GM23338 (cell line): Measurements from ENCODE around the gene PRELP. TPM values are rescaled to one million over a fixed set of nuclear protein-coding genes. Genes with fewer than 3 reads are reported as not detected.

Source experiments
- ATAC-seq: fragments of 200-7000 bp; cut with Tn5 transposase; 3 replicates; pipeline ENCODE4 v1.9.1; 2020
- DNase-seq: peaks from one replicate; pipeline ENCODE4 v3.0.0-alpha.2; 2015; ENCODE audit warnings: low spot score
- H2AFZ ChIP-seq: fragments of 200-600 bp; sonication (generic); 2 replicates; pipeline ENCODE4 v1.8.0; 2016; ENCODE audit warnings: antibody characterized with exemption, mild to moderate bottlenecking, moderate library complexity
- H3F3A ChIP-seq: fragments of 200-600 bp; sonication (generic); replicated peaks from 2 replicates; pipeline ENCODE4 v1.8.0; 2017; ENCODE audit warnings: antibody characterized with exemption, mixed run types, low read depth
- H3K27ac ChIP-seq: fragments of 200-600 bp; sonication (generic); 2 replicates; pipeline ENCODE4 v1.6.1; 2016; ENCODE audit warnings: low read depth
- H3K27me3 ChIP-seq: fragments of 200-600 bp; sonication (generic); 2 replicates; pipeline ENCODE4 v1.8.0; 2016; ENCODE audit warnings: mild to moderate bottlenecking, mixed run types, moderate library complexity; ENCODE audit not compliant: insufficient read depth
- H3K36me3 ChIP-seq: fragments of 200-600 bp; sonication (generic); 2 replicates; pipeline ENCODE4 v1.8.0; 2016; ENCODE audit warnings: mild to moderate bottlenecking; ENCODE audit not compliant: insufficient read depth
- H3K4me1 ChIP-seq: fragments of 200-600 bp; sonication (generic); 2 replicates; pipeline ENCODE4 v1.8.0; 2016; ENCODE audit warnings: mild to moderate bottlenecking, moderate library complexity; ENCODE audit not compliant: insufficient read depth
- H3K4me2 ChIP-seq: fragments of 200-600 bp; sonication (generic); 2 replicates; pipeline ENCODE4 v1.7.1; 2017; ENCODE audit warnings: mixed run types
- H3K4me3 ChIP-seq: fragments of 200-600 bp; sonication (generic); 2 replicates; pipeline ENCODE4 v1.6.1; 2016; ENCODE audit warnings: mixed run types
- H3K79me2 ChIP-seq: fragments of 200-600 bp; sonication (generic); replicated peaks from 2 replicates; pipeline ENCODE4 v1.8.0; 2017; ENCODE audit warnings: mild to moderate bottlenecking; ENCODE audit not compliant: insufficient read depth
- H3K9me2 ChIP-seq: fragments of 200-600 bp; sonication (generic); 2 replicates; pipeline ENCODE4 v1.8.0; 2017; ENCODE audit not compliant: insufficient read depth
- H4K20me1 ChIP-seq: fragments of 200-600 bp; sonication (generic); replicated peaks from 2 replicates; pipeline ENCODE4 v1.8.0; 2017; ENCODE audit warnings: mild to moderate bottlenecking; ENCODE audit not compliant: insufficient read depth
- H3K27ac Mint-ChIP-seq: 2 replicates; pipeline ENCODE4 v1.8.0; 2020; ENCODE audit warnings: inconsistent platforms, mild to moderate bottlenecking, moderate library complexity, mixed read lengths
- H3K27me3 Mint-ChIP-seq: 3 replicates; pipeline ENCODE4 v1.8.0; 2022; ENCODE audit warnings: low read depth, mild to moderate bottlenecking, moderate library complexity, mixed read lengths, inconsistent platforms; ENCODE audit not compliant: insufficient read depth, poor library complexity
- H3K36me3 Mint-ChIP-seq: 3 replicates; pipeline ENCODE4 v1.8.0; 2021; ENCODE audit warnings: low read depth, mild to moderate bottlenecking, inconsistent platforms, moderate library complexity, mixed read lengths
- H3K4me1 Mint-ChIP-seq: 3 replicates; pipeline ENCODE4 v1.8.0; 2020; ENCODE audit warnings: mild to moderate bottlenecking, inconsistent platforms, mixed read lengths
- H3K4me3 Mint-ChIP-seq: 3 replicates; pipeline ENCODE4 v1.8.0; 2021; ENCODE audit warnings: moderate library complexity, mild to moderate bottlenecking, inconsistent platforms, mixed read lengths
- H3K9me3 Mint-ChIP-seq: 3 replicates; pipeline ENCODE4 v1.8.0; 2020; ENCODE audit warnings: moderate library complexity, mild to moderate bottlenecking, inconsistent platforms, mixed read lengths
- CREB1 ChIP-seq: fragments of 250-450 bp; sonication (Bioruptor Pico); IDR thresholded peaks from 2 replicates; pipeline ENCODE4 v1.5.0; 2020; ENCODE audit warnings: low read depth, mild to moderate bottlenecking, moderate library complexity
- EZH2 ChIP-seq: fragments of 200-600 bp; sonication (generic); IDR thresholded peaks from one replicate; pipeline ENCODE4 v1.8.0; 2017; ENCODE audit warnings: antibody characterized with exemption, mild to moderate bottlenecking, low read depth; ENCODE audit not compliant: unreplicated experiment
- EZH2phosphoT487 ChIP-seq: fragments of 200-600 bp; sonication (generic); IDR thresholded peaks from one replicate; pipeline ENCODE4 v1.8.1; 2018; ENCODE audit warnings: antibody characterized with exemption; ENCODE audit not compliant: unreplicated experiment
- JUNB ChIP-seq: IDR thresholded peaks from one replicate; pipeline ENCODE4 v1.6.1; 2016; ENCODE audit warnings: antibody characterized with exemption; ENCODE audit not compliant: unreplicated experiment
- NANOG ChIP-seq: IDR thresholded peaks from 2 replicates; pipeline ENCODE4 v1.6.1; 2016; ENCODE audit warnings: antibody characterized with exemption, borderline replicate concordance
- STAT1 ChIP-seq: IDR thresholded peaks from one replicate; pipeline ENCODE4 v1.6.1; 2016; ENCODE audit warnings: antibody characterized with exemption; ENCODE audit not compliant: unreplicated experiment
- ZNF114 ChIP-seq: fragments of 250-450 bp; sonication (Bioruptor Pico); IDR thresholded peaks from 2 replicates; pipeline ENCODE4 v1.5.0; 2020; ENCODE audit warnings: mild to moderate bottlenecking, moderate library complexity
- ZNF331 ChIP-seq: fragments of 250-450 bp; sonication (Bioruptor Pico); IDR thresholded peaks from 2 replicates; pipeline ENCODE4 v1.5.0; 2020; ENCODE audit warnings: low read depth, mild to moderate bottlenecking, moderate library complexity
- polyA plus RNA-seq: library from polyadenylated mRNA; unstranded; fragments of >200 nt; fragmentation: Nextera tagmentation; extraction: Ambion mirVana; gene quantifications from 2 replicates; pipeline ENCODE4 v1.2.1, GENCODE V29; 2016
- total RNA-seq: library from RNA; depleted of rRNA; stranded (reverse); fragments of >200 nt; shearing (Covaris generic); gene quantifications from 2 replicates; pipeline ENCODE4 v1.2.3, GENCODE V29; 2014
- TF ChIP-seq, protein P1 (sequence below), 2 experiments: fragments of 200-600 bp in 1 of 2; sonication (generic) in 1 of 2; conservative IDR thresholded peaks; 2 replicates each; pipeline versions ENCODE4 v1.5.1 to v1.6.1; 2016 to 2017; ENCODE audit warnings: antibody characterized with exemption in 2 of 2, low read depth in 2 of 2, mild to moderate bottlenecking in 2 of 2, moderate library complexity in 1 of 2
- TF ChIP-seq, protein P2 (sequence below): IDR thresholded peaks from one replicate; pipeline ENCODE4 v1.6.1; 2018; ENCODE audit warnings: antibody characterized with exemption; ENCODE audit not compliant: unreplicated experiment

The PRELP gene
- total and polyA plus RNA-seq, 2 experiments from 2014 or later: 0.03 TPM

DNA sequence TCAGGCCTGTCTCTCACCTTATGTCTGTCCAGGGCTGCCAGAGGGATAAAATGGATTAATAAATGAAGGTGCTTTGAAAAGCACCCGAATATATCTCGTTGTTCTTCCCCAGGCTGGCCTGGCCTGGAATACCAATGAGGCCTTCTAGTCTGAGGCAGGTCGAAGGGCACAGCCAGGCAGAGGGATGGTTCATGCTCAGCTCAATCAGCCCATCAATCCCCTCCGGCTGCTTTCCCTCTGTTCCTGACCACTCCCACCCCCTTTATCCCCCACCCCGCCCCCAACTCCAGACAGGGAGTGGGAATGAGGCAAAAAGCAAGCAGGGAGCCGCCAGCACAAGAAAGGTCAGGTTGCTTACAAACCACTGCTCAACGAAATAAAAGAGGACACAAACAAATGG is 40.0 kb upstream of the PRELP start (continued):
- TF ChIP-seq EZH2phosphoT487 (no peak), CREB1 (no peak), STAT1 (no peak), ZNF114 (CRISPR knock-in tag) (no peak), JUNB (no peak), EZH2 (no peak), NANOG (no peak), ZNF331 (CRISPR knock-in tag) (no peak)
- TF ChIP-seq, protein P1, sequence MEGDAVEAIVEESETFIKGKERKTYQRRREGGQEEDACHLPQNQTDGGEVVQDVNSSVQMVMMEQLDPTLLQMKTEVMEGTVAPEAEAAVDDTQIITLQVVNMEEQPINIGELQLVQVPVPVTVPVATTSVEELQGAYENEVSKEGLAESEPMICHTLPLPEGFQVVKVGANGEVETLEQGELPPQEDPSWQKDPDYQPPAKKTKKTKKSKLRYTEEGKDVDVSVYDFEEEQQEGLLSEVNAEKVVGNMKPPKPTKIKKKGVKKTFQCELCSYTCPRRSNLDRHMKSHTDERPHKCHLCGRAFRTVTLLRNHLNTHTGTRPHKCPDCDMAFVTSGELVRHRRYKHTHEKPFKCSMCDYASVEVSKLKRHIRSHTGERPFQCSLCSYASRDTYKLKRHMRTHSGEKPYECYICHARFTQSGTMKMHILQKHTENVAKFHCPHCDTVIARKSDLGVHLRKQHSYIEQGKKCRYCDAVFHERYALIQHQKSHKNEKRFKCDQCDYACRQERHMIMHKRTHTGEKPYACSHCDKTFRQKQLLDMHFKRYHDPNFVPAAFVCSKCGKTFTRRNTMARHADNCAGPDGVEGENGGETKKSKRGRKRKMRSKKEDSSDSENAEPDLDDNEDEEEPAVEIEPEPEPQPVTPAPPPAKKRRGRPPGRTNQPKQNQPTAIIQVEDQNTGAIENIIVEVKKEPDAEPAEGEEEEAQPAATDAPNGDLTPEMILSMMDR (conservative IDR thresholded peaks at IDR 0.05; ENCODE audit: low read depth in 2 of 2): no peak
- TF ChIP-seq, protein P2, sequence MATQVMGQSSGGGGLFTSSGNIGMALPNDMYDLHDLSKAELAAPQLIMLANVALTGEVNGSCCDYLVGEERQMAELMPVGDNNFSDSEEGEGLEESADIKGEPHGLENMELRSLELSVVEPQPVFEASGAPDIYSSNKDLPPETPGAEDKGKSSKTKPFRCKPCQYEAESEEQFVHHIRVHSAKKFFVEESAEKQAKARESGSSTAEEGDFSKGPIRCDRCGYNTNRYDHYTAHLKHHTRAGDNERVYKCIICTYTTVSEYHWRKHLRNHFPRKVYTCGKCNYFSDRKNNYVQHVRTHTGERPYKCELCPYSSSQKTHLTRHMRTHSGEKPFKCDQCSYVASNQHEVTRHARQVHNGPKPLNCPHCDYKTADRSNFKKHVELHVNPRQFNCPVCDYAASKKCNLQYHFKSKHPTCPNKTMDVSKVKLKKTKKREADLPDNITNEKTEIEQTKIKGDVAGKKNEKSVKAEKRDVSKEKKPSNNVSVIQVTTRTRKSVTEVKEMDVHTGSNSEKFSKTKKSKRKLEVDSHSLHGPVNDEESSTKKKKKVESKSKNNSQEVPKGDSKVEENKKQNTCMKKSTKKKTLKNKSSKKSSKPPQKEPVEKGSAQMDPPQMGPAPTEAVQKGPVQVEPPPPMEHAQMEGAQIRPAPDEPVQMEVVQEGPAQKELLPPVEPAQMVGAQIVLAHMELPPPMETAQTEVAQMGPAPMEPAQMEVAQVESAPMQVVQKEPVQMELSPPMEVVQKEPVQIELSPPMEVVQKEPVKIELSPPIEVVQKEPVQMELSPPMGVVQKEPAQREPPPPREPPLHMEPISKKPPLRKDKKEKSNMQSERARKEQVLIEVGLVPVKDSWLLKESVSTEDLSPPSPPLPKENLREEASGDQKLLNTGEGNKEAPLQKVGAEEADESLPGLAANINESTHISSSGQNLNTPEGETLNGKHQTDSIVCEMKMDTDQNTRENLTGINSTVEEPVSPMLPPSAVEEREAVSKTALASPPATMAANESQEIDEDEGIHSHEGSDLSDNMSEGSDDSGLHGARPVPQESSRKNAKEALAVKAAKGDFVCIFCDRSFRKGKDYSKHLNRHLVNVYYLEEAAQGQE: no peak

DNA sequence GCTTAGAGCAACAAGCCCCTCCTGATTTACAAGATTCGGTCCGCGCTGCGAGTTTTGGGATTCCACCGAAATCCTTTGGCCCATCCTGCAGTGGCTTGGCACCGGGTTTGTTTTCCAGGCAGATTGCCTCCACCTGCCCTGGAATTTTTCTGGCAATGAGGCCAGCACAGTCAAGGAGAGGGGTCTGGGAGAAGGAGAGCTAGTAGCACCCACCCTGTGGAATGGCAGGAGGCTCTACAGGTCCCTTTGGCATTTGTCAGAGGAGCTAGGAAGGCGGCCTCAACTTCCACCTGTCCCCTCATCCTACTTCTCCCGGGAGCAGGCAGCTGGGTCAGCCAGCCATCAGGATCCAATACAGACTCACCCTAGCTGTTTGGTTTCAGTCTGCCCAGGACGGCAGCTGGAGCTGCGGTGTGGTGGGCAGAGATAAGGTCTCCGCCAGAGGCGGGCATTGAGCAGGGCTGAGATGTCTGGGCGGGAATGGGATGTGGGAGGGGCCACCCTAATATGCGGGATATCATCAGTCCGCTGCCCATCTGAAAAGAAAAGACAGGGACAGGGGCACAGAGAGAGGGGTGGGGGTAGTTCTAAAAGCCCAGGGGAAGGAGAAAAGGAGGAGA is 37.8 kb upstream of the PRELP start:
- Histone ChIP-seq H3K4me1 (peaks cover 2% of the 10 kb centered on the region; the same call in 1 of the 2 replicates), H3K4me3 (no peak overlapping the region), H3K27me3 (no peaks in the 10 kb centered on the region), H3K36me3 (no peaks in the 10 kb centered on the region), H3K27ac (no peak overlapping the region), H3K79me2 (no peaks in the 10 kb centered on the region), H4K20me1 (no peaks in the 10 kb centered on the region), H3K4me2 (no peak overlapping the region), H2AFZ (no peak overlapping the region), H3K9me2 (no peaks in the 10 kb centered on the region), H3F3A (no peaks in the 10 kb centered on the region)
- Mint-ChIP-seq H3K4me3 (no peak overlapping the region), H3K36me3 (no peaks in the 10 kb centered on the region), H3K27me3 (peaks cover 10% of the 10 kb centered on the region), H3K4me1 (peaks cover 15% of the 10 kb centered on the region), H3K27ac (no peak overlapping the region), H3K9me3 (no peaks in the 10 kb centered on the region)
- no peak for ATAC-seq
- no peak for DNase-seq
- TF ChIP-seq ZNF331 (CRISPR knock-in tag) (no peak), NANOG (no peak)
